ENCODE data around the gene BRWD1. TPM values are rescaled to one million over a fixed set of nuclear protein-coding genes. Genes with fewer than 3 reads are reported as not detected.

The BRWD1 gene
- polyA plus RNA-seq, 1 donor (not counting 4 experiments of a cell fraction or from before 2014, with no cell fraction given) = 15.1 TPM

DNA sequence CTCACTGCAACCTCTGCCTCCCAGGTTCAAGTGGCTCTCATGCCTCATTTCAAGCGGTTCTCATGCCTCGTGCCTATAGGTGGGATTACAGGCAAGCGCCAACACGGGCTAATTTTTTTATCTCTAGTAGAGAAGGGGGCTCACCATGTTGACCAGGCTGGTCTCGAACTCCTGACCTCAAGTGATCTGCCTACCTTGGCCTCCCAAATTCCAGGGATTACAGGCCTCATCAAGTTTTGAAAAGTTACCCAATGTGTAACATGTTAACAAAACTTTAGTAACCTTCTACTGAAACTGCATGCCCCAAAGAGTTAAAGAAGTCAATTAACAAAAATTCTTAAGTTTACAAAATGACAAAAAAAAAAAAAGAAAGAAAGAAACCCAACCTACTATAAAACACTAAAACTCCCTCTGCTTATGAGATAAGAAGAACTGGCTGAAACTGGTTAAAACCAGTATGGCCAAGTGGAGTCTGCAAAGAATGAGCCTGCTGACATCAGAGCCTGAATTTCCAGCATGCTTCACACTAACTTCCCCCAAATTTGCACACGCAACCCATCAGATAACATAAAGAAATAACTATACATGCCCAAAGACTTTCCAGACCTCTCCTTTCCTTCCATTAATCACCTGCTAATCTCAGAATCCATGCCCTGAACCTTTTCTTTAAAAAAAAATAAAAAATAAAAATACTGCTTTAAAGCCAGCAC lies 104.7 kb downstream of the BRWD1 start:
- no peaks in the 10 kb centered on the region for H3K9me1 ChIP-seq (ENCODE audit: control insufficient read depth, extremely low read depth, insufficient read depth, low read length)
- no peak overlapping the region for H3K4me2 ChIP-seq (ENCODE audit: control insufficient read depth, extremely low read depth, insufficient read depth, low read depth, low read length)
- no peak overlapping the region for H2AFZ ChIP-seq (ENCODE audit: control insufficient read depth, low read length)
- TF ChIP-seq, protein P1, sequence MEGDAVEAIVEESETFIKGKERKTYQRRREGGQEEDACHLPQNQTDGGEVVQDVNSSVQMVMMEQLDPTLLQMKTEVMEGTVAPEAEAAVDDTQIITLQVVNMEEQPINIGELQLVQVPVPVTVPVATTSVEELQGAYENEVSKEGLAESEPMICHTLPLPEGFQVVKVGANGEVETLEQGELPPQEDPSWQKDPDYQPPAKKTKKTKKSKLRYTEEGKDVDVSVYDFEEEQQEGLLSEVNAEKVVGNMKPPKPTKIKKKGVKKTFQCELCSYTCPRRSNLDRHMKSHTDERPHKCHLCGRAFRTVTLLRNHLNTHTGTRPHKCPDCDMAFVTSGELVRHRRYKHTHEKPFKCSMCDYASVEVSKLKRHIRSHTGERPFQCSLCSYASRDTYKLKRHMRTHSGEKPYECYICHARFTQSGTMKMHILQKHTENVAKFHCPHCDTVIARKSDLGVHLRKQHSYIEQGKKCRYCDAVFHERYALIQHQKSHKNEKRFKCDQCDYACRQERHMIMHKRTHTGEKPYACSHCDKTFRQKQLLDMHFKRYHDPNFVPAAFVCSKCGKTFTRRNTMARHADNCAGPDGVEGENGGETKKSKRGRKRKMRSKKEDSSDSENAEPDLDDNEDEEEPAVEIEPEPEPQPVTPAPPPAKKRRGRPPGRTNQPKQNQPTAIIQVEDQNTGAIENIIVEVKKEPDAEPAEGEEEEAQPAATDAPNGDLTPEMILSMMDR (optimal IDR thresholded peaks at IDR 0.05 in 1 of 3, IDR thresholded peaks at IDR 0.05 in 1 of 3, conservative IDR thresholded peaks at IDR 0.05 in 1 of 3; ENCODE audit: extremely low read depth in 1 of 3, insufficient read depth in 2 of 3, low read length in 3 of 3) = no peak
- TF ChIP-seq EZH2 (IDR thresholded peaks at IDR 0.05; ENCODE audit: low read length) = no peak
- peaks cover 3 to 10% of the 10 kb centered on the region in 2 experiments for H3K36me3 ChIP-seq (ENCODE audit: control insufficient read depth in 2 of 2, extremely low read depth in 1 of 2, insufficient read depth in 2 of 2, low read length in 2 of 2)
- H3K4me1 ChIP-seq (ENCODE audit: control insufficient read depth, extremely low read depth, insufficient read depth, low read length) = no peaks in the 10 kb centered on the region
- H3K4me3 ChIP-seq (ENCODE audit: control insufficient read depth in 2 of 3, extremely low read depth in 1 of 3, insufficient read depth in 2 of 3, low read depth in 1 of 3, low read length in 3 of 3) = no peak overlapping the region
- H3K9ac ChIP-seq (ENCODE audit: control insufficient read depth, extremely low read depth, insufficient read depth, low read length) = no peak overlapping the region
- no peak for DNase-seq (ENCODE audit: low read depth, low spot score)
- H4K20me1 ChIP-seq (ENCODE audit: control insufficient read depth, extremely low read depth, insufficient read depth, low read length) = no peaks in the 10 kb centered on the region
- no peak overlapping the region for H3K27ac ChIP-seq (ENCODE audit: control insufficient read depth, insufficient read depth, low read length)
- H3K27me3 ChIP-seq (ENCODE audit: control insufficient read depth, extremely low read depth, insufficient read depth, low read length) = no peaks in the 10 kb centered on the region
- H3K79me2 ChIP-seq (ENCODE audit: control insufficient read depth, insufficient read depth, low read length) = no peaks in the 10 kb centered on the region
- no peak for FAIRE-seq
- no peaks in the 10 kb centered on the region for H3K9me3 ChIP-seq (ENCODE audit: control insufficient read depth, low read depth, low read length)
- dilution Hi-C loops (cut with MboI; ENCODE audit: extremely low pct_ligation_motif_present, low sequenced_read_pairs) = no loop called here

DNA sequence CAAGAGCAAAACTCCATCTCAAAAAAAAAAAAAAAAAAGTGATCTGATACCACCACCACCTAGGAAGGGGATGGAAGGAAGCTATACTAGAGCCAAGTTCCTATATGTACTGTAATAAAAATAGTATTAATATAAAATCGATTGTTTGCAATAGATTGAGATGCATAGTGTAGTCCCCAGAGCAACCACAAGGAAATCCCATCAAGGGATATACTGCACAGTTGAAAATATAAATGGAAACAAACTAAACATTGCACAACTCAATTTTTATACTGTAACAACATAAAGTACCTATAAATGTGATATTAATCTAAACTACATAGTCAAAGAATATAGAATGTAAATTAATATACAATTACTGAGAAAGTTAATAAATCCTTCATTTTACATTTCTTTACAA lies 109.3 kb downstream of the BRWD1 start:
- no peaks in the 10 kb centered on the region for H3K4me1 ChIP-seq (ENCODE audit: control insufficient read depth, extremely low read depth, insufficient read depth, low read length)
- FAIRE-seq (no peak), DNase-seq (ENCODE audit: low read depth, low spot score) (no peak)
- no peaks in the 10 kb centered on the region for H3K9me3 ChIP-seq (ENCODE audit: control insufficient read depth, low read depth, low read length)
- no peaks in the 10 kb centered on the region for H3K79me2 ChIP-seq (ENCODE audit: control insufficient read depth, insufficient read depth, low read length)
- TF ChIP-seq EZH2 (IDR thresholded peaks at IDR 0.05; ENCODE audit: low read length) = no peak
- TF ChIP-seq, protein P1 (optimal IDR thresholded peaks at IDR 0.05 in 1 of 3, IDR thresholded peaks at IDR 0.05 in 1 of 3, conservative IDR thresholded peaks at IDR 0.05 in 1 of 3; ENCODE audit: extremely low read depth in 1 of 3, insufficient read depth in 2 of 3, low read length in 3 of 3) = no peak
- dilution Hi-C loops (cut with MboI; ENCODE audit: extremely low pct_ligation_motif_present, low sequenced_read_pairs) = no loop called here
- no peaks in the 10 kb centered on the region for H4K20me1 ChIP-seq (ENCODE audit: control insufficient read depth, extremely low read depth, insufficient read depth, low read length)
- H3K36me3 ChIP-seq (ENCODE audit: control insufficient read depth in 2 of 2, extremely low read depth in 1 of 2, insufficient read depth in 2 of 2, low read length in 2 of 2) = peaks cover 10 to 14% of the 10 kb centered on the region in 2 experiments
- H3K4me3 ChIP-seq (ENCODE audit: control insufficient read depth in 2 of 3, extremely low read depth in 1 of 3, insufficient read depth in 2 of 3, low read depth in 1 of 3, low read length in 3 of 3) = no peak overlapping the region
- H3K27me3 ChIP-seq (ENCODE audit: control insufficient read depth, extremely low read depth, insufficient read depth, low read length) = no peaks in the 10 kb centered on the region
- no peak overlapping the region for H2AFZ ChIP-seq (ENCODE audit: control insufficient read depth, low read length)
- H3K9me1 ChIP-seq (ENCODE audit: control insufficient read depth, extremely low read depth, insufficient read depth, low read length) = no peaks in the 10 kb centered on the region
- H3K4me2 ChIP-seq (ENCODE audit: control insufficient read depth, extremely low read depth, insufficient read depth, low read depth, low read length) = no peak overlapping the region
- no peak overlapping the region for H3K27ac ChIP-seq (ENCODE audit: control insufficient read depth, insufficient read depth, low read length)
- H3K9ac ChIP-seq (ENCODE audit: control insufficient read depth, extremely low read depth, insufficient read depth, low read length) = no peak overlapping the region

All from keratinocyte (primary cell).